Ovary (tissue), 3 donors: ENCODE results near the gene AOPEP.

ENCODE experiments used
- EP300 ChIP-seq: sonication (generic); formaldehyde crosslinking; IDR thresholded peaks from one replicate; pipeline ENCODE4 v1.6.1; 2017; ENCODE audit warnings: antibody characterized with exemption
- POLR2A ChIP-seq: fragments of 450-650 bp; IDR thresholded peaks from one replicate; pipeline ENCODE4 v1.6.1; 2017; ENCODE audit warnings: antibody characterized with exemption, mild to moderate bottlenecking, moderate library complexity
- TF ChIP-seq, protein P1 (sequence below), 3 donors: fragments of 450-650 bp in 2 of 3; fragments of 200-600 bp in 1 of 3; IDR thresholded peaks; one replicate each; pipeline versions ENCODE4 v1.5.1 to v1.8.0; 2016 to 2022; ENCODE audit warnings: antibody characterized with exemption in 3 of 3, mild to moderate bottlenecking in 1 of 3
- donor health status: DM: no; HTN: no; CAD: no.

DNA sequence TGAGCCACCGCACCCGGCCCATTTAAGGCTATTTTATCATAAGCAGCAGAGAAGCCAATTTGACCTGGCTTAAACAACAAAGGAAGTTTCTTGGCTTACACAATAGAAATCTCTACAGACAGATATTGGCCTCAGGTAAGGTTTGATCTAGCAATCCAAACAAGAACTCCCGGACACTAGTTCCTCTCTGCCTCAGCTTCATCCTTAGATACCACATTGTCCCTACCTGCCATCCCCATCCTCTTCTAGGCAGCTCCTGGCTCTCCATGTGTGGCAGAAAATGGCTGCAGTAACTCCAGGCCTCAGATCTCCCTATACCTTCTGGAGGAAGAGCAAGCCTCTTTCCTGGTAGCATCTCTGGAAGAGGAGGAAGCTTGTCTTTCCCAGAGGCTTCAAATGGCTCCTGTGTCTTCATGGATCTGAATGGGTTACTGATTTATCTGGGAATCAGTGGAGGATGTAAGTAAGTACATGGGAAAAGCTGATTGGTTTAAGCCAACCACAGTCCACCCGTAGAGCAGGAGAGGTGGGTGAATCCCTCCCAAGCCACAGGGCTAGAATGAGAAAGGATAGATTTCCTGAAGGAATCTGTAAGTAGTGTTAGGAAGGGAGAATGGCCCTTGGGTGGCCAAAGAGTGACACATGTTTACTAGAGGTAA lies 26.7 kb upstream of the AOPEP start:
- TF ChIP-seq EP300: no peak
- TF ChIP-seq, protein P1, sequence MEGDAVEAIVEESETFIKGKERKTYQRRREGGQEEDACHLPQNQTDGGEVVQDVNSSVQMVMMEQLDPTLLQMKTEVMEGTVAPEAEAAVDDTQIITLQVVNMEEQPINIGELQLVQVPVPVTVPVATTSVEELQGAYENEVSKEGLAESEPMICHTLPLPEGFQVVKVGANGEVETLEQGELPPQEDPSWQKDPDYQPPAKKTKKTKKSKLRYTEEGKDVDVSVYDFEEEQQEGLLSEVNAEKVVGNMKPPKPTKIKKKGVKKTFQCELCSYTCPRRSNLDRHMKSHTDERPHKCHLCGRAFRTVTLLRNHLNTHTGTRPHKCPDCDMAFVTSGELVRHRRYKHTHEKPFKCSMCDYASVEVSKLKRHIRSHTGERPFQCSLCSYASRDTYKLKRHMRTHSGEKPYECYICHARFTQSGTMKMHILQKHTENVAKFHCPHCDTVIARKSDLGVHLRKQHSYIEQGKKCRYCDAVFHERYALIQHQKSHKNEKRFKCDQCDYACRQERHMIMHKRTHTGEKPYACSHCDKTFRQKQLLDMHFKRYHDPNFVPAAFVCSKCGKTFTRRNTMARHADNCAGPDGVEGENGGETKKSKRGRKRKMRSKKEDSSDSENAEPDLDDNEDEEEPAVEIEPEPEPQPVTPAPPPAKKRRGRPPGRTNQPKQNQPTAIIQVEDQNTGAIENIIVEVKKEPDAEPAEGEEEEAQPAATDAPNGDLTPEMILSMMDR (IDR thresholded peaks at IDR 0.05): no peak
- TF ChIP-seq POLR2A: no peak
